Measurements from ENCODE around the gene ZNF195. TPM values are rescaled to one million over a fixed set of nuclear protein-coding genes. Genes with fewer than 3 reads are reported as not detected.

Gene ZNF195
- total RNA-seq, 6 donors from 2014 or later: 15.7 to 24.1 (median 18.7) TPM

DNA sequence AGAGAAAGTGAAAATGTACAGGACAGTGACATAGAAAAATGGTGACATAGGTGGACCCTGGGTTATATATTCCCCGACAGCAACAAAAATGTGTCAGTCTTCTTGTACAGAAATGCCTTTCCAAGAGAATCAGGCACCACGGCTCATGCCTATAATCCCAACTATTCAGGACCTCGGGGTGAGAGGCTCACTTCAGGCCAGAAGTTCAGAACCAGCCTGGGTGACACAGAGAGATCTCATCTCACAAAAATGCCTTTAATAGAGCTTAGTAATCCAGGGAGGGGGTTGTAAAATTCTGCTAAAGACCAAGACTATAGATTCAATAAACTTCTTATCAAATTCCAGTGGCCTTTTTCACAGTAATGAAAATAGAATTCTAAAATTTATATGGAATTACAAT is 10.7 kb downstream of the ZNF195 start:
- ATAC-seq (ENCODE audit: low FRiP score in 2 of 2): no peak
- WGBS, 2 donors: 92 to 96% methylated on average over 3 of the region's 3 CpGs
- H3K4me1 ChIP-seq: no peaks in the 10 kb centered on the region
- peaks cover 13 to 25% (median 21%) of the 10 kb centered on the region in 4 donors for H3K9me3 ChIP-seq
- no peaks in the 10 kb centered on the region for H3K27me3 ChIP-seq
- no peak overlapping the region for H3K27ac ChIP-seq
- H3K4me3 ChIP-seq: no peak overlapping the region
- peaks cover 25 to 92% (median 68%) of the 10 kb centered on the region in 4 donors for H3K36me3 ChIP-seq
- TF ChIP-seq, protein P1, sequence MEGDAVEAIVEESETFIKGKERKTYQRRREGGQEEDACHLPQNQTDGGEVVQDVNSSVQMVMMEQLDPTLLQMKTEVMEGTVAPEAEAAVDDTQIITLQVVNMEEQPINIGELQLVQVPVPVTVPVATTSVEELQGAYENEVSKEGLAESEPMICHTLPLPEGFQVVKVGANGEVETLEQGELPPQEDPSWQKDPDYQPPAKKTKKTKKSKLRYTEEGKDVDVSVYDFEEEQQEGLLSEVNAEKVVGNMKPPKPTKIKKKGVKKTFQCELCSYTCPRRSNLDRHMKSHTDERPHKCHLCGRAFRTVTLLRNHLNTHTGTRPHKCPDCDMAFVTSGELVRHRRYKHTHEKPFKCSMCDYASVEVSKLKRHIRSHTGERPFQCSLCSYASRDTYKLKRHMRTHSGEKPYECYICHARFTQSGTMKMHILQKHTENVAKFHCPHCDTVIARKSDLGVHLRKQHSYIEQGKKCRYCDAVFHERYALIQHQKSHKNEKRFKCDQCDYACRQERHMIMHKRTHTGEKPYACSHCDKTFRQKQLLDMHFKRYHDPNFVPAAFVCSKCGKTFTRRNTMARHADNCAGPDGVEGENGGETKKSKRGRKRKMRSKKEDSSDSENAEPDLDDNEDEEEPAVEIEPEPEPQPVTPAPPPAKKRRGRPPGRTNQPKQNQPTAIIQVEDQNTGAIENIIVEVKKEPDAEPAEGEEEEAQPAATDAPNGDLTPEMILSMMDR (IDR thresholded peaks at IDR 0.05): no peak
- no peak for TF ChIP-seq POLR2A (IDR thresholded peaks at IDR 0.05)
- no peak for TF ChIP-seq POLR2AphosphoS5 (IDR thresholded peaks at IDR 0.05)
- TF ChIP-seq EP300 (IDR thresholded peaks at IDR 0.05): no peak
- no peak for DNase-seq

DNA sequence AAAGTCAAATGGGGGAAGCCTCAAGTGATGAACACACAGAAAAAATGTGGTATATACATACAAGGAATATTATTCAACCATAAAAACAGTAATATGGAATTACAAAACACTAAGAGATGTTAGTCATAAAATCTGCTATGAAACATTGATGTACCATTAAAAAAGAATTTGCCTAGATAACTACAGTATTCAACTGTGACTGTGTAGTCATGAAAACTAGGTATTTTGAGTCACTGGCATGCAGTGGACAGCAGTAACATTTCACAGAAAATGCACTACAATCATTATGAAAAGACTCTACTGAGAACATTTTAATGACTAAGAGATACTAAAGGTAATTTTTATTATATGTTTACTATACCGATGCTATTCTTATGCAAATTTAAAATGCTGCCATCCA is 11.7 kb downstream of the ZNF195 start:
- no peak for TF ChIP-seq EP300 (IDR thresholded peaks at IDR 0.05)
- no peak for TF ChIP-seq POLR2AphosphoS5 (IDR thresholded peaks at IDR 0.05)
- TF ChIP-seq, protein P1 (IDR thresholded peaks at IDR 0.05): no peak
- TF ChIP-seq POLR2A (IDR thresholded peaks at IDR 0.05): no peak
- H3K36me3 ChIP-seq: peaks cover 33 to 97% (median 77%) of the 10 kb centered on the region in 4 donors
- ATAC-seq (ENCODE audit: low FRiP score in 2 of 2): no peak
- no peak overlapping the region for H3K4me3 ChIP-seq
- H3K27ac ChIP-seq: no peak overlapping the region
- no peaks in the 10 kb centered on the region for H3K4me1 ChIP-seq
- no peak for DNase-seq
- WGBS, 2 donors: 97 to 98% methylated on average over 1 of the region's 1 CpG
- H3K9me3 ChIP-seq: peaks cover 22 to 35% (median 26%) of the 10 kb centered on the region in 4 donors
- no peaks in the 10 kb centered on the region for H3K27me3 ChIP-seq

DNA sequence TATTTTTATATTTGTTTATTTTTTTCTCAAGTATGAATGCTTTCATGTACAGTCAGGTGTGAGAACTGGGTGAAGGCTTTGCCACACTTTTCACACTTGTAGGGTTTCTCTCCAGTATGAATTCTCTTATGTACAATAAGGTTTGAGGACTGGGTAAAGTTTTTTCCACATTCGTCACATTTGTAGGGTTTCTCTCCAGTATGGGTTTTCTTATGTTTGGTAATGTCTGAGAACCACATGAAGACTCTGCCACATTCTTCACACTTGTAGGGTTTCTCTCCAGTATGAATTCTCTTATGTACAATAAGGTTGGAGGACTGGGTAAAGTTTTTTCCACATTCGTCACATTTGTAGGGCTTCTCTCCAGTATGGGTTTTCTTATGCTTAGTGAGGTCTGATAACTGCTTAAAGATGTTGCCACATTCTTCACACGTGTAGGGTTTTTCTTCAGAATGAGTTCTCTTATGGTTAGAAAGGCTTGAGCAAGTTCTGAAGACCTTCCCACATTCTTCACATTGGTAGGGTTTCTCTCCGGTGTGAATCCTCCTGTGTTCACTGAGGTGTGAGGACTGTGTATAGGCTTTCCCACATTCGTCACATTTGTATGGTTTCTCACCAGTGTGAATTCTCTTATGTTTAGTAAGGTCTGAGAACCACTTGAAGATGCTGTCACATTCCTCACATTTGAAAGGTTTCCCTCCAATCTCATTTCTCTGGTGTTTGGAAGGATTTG is 19.7 kb downstream of the ZNF195 start:
- H3K27me3 ChIP-seq: no peaks in the 10 kb centered on the region
- peaks cover 35 to 64% (median 53%) of the 10 kb centered on the region in 4 donors for H3K36me3 ChIP-seq
- 96 to 98% methylated on average over 5 of the region's 5 CpGs for WGBS, 2 donors
- TF ChIP-seq, protein P1 (IDR thresholded peaks at IDR 0.05): no peak
- TF ChIP-seq POLR2AphosphoS5 (IDR thresholded peaks at IDR 0.05): no peak
- TF ChIP-seq EP300 (IDR thresholded peaks at IDR 0.05): no peak
- TF ChIP-seq POLR2A (IDR thresholded peaks at IDR 0.05): no peak
- DNase-seq (no peak), ATAC-seq (ENCODE audit: low FRiP score in 2 of 2) (no peak)
- H3K9me3 ChIP-seq: peaks cover 65 to 86% (median 83%) of the 10 kb centered on the region in 4 donors
- H3K4me3 ChIP-seq: no peak overlapping the region
- no peak overlapping the region for H3K27ac ChIP-seq
- H3K4me1 ChIP-seq: no peaks in the 10 kb centered on the region

DNA sequence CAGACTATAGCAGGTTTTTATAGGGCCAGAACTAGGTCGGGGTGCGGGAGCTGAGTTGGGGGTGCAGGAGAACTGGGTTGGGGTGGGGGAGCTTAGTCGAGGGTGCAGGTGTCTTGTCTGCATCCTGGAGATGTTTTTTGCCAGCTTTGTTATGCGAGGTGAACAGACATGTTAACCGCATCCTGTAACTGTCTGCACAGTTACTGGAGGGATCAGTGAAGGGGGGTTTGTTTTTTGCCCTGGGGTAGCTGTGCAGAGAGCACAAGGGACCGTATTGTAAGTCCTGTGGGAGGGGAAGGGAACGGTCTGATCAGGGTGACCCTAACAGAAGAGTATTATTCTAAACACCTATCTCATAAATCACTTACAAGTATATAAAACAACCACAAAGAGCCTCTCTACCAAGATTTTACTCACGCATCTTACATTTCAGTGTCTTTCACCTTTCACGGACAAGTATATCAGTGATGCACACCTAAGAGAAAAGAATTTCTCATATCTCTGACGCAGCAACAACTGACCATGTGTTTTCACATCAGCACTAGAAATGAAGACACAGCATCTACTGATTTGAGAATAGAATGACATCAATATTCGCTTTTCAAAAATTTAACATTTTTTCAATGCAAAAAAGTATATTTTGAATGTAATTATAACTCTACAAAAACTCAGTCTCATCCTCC is 20.8 kb downstream of the ZNF195 start:
- ATAC-seq (ENCODE audit: low FRiP score in 2 of 2) (no peak), DNase-seq (no peak)
- Histone ChIP-seq H3K27ac (no peak overlapping the region), H3K4me1 (no peaks in the 10 kb centered on the region), H3K9me3 (peaks cover 57 to 87% (median 79%) of the 10 kb centered on the region in 4 donors), H3K4me3 (no peak overlapping the region), H3K27me3 (no peaks in the 10 kb centered on the region), H3K36me3 (peaks cover 32 to 53% (median 45%) of the 10 kb centered on the region in 4 donors)
- WGBS, 2 donors: 89% methylated on average over 11 of the region's 11 CpGs
- TF ChIP-seq, protein P1 (IDR thresholded peaks at IDR 0.05): no peak
- no peak for TF ChIP-seq POLR2AphosphoS5 (IDR thresholded peaks at IDR 0.05)
- TF ChIP-seq POLR2A (IDR thresholded peaks at IDR 0.05): no peak
- no peak for TF ChIP-seq EP300 (IDR thresholded peaks at IDR 0.05)
